Activated naive CD4-positive, alpha-beta T cell (primary cell): Measurements from ENCODE around the gene HES5.

Experiments used
- DNase-seq, 4 experiments: peaks; one replicate each; lab custom pipeline; 2025; lab: John Stamatoyannopoulos, UW

Gene HES5

GRCh38 chr1:2514863-2515762 lies 14.9 kb downstream of the HES5 start:
- DNase-seq, result no peak

- no peak for DNase-seq
Observed at GRCh38 chr1:2513939-2514652, 16.0 kb downstream of the HES5 start.

GRCh38 chr1:2512862-2513421 lies 17.1 kb downstream of the HES5 start:
- DNase-seq, result no peak

DNA sequence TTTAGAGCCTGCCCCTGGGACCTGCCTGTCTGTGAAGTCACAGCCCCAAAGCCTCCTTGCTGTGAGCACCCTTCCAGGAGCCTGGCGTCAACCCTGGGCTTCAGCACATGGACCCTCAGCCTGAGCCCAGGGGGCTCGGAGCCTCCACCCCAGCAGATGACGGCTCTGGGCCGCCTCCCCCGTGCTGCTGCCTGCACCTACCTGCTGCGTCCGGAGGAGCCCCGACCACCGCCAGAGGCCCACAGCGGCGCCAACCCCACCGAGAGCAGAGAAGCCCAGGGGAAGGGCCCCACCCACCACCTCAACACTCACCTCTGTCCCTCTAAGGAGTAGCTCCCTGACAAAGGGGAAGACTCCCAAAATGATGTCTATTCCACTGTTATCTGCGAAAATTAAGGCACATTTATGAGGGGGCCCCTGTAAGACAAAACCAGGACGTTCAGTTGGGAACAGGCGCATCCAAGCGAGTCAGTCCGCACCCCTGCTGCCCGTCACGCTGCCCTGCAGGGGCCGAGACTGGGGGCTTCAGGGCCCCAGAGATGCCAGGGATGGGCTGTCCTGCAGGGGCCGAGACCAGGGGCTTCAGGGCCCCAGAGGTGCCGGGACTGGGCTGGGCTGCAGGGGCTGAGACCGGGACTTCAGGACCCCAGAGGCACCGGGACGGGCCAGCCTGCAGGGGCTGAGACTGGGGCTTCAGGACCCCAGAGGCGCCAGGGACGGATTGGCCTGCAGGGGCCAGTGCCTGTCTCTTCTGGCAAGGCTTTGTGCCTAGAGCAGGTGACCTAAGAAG lies 19.5 kb downstream of the HES5 start:
- DNase-seq, result no peak

GRCh38 chr1:2509589-2509988 lies 20.5 kb downstream of the HES5 start:
- no peak for DNase-seq

DNA sequence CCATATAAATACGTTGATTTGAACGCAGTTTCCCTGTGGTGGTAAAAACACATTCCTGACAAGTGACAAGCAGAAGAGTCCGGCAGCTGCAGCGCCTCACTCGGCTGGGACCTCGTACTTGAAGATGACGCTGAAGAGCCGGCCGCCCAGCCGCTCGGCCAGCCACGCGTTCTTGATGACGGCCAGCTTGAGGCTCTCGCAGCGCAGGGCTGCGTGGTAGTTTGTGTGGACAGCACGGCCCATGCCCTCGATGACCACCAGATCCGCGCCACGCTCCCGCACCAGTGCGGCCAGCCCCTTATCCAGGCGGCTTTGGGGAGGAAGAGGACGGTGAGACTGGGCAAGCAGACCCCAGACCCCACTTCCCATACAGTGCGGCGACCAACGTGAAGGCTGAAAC lies 21.3 kb downstream of the HES5 start:
- DNase-seq, result no peak

DNA sequence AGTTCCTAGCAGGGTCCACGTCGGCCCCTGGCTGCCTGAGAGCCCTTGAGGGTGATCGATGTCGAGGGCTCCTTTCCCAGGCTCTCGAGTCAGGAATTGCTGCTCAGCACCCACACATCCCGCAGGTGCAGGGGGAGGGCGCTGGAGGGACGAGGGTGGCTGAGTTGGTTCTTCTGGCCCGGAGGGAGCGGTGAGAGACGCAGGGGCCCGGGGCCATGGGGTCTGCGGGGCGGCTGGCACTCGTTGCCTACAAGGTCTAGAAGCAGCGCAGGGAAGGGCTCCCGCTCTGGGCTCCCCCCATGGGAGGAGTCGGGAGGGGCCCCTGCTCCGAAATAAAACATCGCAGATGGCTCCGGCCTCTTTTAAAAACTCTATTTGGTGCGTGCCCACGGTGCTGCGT lies 21.9 kb downstream of the HES5 start:
- no peak for DNase-seq

GRCh38 chr1:2507744-2508155 lies 22.3 kb downstream of the HES5 start:
- DNase-seq, result no peak

- no peak for DNase-seq
Observed at GRCh38 chr1:2506901-2507565, 23.0 kb downstream of the HES5 start.

DNA sequence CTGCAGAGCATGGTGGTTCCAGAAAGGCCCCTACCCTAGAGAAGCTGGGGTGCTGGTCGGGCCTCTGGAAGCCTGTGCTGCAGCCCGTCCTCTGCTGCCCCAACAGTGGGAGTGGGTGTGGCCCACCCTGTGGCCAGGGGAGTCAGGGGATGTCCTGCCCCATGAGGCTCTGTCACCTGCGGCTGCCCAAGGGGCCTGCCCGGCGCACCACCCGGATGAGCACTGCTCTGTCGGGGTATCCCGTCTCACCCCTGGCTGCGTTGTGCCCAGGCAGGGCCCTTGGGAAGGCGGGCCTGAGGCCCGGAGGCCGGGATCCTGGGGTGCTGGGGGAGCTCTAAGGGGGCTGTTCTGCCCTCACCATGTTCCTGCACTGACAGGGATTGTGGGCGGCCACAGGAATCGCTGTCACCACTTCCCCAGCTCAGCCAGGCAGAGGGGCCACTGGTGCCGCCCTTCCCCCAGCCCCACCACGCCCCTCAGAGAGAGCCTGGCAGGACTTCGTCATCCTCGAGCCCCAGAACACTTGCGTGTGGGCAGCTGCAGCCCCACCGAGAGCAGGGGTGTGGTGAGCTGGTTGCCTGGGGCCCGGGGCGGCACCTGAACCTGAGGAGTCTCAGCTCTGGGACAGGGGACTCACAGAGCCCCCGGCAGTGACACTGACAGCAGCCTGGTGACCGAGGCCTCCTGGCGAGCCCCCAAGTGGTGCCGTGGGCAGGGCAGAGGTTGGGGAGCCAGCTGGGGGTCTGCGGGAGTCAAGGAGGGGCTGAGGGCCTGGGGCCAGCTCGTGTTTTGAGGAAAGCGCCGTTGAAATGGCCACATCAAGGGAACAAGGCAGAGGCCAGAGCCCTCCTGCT lies 23.8 kb downstream of the HES5 start:
- no peak for DNase-seq

DNA sequence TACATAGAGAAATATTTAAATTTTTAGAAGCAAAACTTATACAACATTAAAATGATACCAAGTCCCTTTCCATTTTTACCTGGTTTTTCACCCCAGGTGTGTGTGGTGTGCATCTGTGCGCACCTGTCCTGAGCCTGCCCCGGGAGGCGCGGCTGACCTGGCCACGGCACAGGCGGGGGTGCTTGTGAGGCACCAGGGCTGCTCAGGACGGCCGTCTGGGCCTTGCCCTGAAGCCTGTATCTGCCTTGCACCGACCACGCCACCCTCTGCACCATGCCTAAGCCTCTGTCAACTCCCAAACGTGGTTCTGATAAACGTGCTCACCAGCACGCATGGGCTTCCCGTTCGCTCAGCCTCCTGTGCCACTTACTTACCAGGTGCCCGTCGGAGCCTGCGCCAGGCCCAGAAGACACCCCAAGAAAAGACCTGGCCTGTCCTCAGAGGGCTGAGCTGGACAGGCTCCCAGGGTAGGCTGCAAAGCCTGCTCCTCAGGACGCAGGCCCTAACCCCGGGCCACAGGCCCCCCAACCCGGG lies 24.5 kb downstream of the HES5 start:
- no peak for DNase-seq

DNA sequence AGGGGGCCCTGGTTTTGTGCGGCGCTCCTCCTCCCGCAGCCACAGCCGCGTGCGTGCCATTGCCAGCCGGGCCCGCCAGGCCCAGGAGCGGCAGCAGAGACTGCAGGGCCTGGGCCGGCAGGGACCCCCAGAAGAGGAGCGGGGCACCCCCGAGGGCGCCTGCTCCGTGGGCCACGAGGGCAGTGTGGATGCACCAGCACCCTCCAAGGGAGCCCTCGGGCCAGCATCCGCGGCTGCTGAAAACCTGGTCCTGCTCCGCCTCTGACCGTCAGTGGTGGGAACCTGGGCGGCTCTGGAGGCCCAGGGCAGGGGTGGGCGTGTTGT lies 25.2 kb downstream of the HES5 start:
- DNase-seq, result no peak

DNA sequence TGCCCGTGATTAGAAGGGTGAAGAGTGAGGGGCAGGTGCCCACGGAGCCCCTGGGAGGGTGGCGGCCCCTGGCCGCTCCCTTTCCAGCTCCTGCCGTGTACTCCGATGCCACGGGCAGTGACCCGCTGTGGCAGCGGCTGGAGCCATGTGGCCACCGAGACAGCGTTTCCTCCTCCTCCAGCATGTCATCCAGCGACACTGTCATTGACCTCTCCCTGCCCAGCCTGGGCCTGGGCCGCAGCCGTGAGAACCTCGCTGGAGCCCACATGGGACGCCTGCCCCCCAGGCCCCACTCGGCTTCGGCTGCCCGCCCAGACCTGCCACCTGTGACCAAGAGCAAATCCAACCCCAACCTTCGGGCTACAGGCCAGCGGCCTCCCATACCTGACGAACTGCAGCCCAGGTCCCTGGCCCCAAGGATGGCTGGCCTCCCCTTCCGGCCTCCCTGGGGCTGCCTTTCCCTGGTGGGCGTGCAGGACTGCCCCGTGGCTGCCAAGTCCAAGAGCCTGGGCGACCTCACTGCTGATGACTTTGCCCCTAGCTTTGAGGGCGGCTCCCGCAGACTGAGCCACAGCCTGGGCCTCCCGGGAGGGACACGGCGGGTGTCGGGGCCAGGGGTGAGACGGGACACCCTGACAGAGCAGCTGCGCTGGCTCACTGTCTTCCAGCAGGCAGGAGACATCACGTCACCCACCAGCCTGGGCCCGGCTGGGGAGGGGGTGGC lies 25.7 kb downstream of the HES5 start:
- DNase-seq, result no peak

DNA sequence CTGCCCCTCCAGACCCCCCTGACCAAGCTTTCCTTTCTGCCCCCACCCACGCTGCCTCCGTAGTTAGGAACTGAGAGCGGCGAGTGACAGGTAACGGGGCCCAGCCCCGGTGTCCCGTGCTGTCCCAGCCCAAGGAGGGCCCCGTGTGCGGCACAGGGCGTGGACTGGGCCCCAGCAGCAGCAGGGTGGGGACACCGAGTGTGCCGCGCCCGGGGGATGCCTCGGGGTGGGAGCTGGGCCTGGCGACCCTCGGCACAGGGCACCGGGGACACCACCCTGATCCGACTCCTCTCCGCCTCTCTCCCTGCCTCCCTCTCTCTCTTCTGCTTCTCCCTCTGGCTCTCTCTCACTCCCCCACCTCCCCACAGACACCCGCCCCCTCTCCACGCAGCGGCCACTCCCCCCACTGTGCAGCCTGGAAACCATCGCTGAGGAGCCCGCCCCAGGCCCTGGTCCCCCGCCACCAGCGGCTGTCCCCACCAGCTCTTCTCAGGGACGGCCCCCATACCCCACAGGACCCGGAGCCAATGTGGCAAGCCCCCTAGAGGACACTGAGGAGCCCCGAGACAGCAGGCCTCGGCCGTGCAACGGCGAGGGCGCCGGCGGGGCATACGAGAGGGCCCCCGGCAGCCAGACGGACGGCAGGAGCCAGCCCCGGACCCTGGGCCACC lies 26.4 kb downstream of the HES5 start:
- no peak for DNase-seq

- DNase-seq, result no peak
Observed at GRCh38 chr1:2502661-2503553, 27.2 kb downstream of the HES5 start.

DNA sequence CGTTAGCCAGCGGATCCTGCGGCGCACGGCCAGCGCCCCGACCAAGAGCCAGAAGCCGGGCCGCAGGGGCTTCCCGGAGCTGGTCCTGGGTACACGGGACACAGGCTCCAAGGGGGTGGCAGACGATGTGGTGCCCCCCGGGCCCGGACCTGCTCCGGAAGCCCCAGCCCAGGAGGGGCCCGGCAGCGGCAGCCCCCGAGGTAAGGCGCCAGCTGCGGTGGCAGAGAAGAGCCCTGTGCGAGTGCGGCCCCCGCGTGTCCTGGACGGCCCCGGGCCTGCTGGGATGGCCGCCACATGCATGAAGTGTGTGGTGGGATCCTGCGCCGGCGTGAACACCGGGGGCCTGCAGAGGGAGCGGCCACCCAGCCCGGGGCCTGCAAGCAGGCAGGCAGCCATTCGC lies 27.9 kb downstream of the HES5 start:
- no peak for DNase-seq

GRCh38 chr1:2501820-2502119 lies 28.3 kb downstream of the HES5 start:
- no peak for DNase-seq

DNA sequence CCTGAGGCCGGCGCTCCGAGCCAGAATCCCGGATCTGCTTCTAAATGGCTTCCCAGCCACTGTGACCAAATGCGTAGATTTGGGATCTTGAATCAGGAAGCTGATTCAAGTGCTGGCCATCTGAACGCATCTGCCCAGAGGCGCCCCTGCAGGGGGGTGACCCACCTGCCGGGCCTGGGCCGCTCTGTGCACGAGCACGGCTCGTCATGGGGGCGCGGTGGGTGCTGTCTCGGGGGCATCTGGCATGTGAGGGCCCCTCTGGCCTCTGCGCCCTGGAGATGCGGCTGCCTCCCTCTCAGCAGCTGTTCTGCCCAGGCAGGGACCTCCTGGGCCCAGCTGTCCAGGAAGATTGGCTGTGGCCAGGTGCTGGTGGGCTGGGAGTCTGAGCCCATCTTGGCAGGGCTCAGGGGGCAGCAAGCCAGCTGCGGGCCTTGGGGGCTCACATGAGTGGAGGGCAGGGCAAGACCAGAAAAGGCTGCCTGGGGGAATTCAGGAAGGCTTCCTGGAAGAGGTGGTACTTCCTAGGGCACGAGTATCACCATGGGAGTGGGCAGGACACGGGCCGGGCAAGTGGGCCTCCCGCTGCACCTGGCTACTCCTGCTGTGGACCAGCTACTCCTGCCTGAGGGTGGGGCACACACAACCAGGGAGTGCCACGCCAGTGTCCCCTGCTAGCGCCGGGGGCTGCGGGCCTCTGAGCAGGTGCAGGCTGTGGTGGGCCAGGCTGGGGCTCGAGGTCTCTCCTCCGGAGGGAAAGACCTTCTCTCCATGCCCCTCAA lies 28.8 kb downstream of the HES5 start:
- no peak for DNase-seq
